HG03439 (cell line): ENCODE results near the gene MAPT.
"Not testable (repeated sequence)": the region's sequence is repeated elsewhere in the genome, so short reads cannot be mapped to it uniquely, and the experiment has no call there.

Experiments used
- ATAC-seq: cut with Tn5 transposase; IDR thresholded peaks from one replicate; pipeline ENCODE4 v1.9.1; 2021; ENCODE audit warnings: mild to moderate bottlenecking, moderate library complexity; ENCODE audit not compliant: unreplicated experiment

Gene MAPT

GRCh38 chr17:46003907-46004748 lies 109.8 kb downstream of the MAPT start:
- no peak for ATAC-seq

GRCh38 chr17:46006082-46006481 lies 111.7 kb downstream of the MAPT start:
- ATAC-seq = not testable (repeated sequence)

DNA sequence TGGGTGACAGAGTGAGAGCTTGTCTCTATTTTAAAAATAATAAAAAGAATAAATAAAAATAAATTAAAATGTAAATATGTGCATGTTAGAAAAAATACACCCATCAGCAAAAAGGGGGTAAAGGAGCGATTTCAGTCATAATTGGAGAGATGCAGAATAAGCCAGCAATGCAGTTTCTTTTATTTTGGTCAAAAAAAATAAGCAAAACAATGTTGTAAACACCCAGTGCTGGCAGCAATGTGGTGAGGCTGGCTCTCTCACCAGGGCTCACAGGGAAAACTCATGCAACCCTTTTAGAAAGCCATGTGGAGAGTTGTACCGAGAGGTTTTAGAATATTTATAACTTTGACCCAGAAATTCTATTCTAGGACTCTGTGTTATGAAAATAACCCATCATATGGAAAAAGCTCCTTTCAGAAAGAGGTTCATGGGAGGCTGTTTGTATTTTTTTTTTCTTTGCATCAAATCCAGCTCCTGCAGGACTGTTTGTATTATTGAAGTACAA lies 113.2 kb downstream of the MAPT start:
- ATAC-seq = no peak

DNA sequence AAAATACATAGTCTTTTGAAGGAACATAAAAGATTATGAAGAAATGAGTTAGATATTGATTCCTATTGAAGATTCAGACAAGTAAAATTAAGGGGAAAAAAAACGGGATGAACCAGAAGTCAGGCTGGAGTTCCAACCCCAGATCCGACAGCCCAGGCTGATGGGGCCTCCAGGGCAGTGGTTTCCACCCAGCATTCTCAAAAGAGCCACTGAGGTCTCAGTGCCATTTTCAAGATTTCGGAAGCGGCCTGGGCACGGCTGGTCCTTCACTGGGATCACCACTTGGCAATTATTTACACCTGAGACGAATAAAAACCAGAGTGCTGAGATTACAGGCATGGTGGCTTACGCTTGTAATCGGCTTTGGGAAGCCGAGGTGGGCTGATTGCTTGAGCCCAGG lies 114.2 kb downstream of the MAPT start:
- no peak for ATAC-seq

DNA sequence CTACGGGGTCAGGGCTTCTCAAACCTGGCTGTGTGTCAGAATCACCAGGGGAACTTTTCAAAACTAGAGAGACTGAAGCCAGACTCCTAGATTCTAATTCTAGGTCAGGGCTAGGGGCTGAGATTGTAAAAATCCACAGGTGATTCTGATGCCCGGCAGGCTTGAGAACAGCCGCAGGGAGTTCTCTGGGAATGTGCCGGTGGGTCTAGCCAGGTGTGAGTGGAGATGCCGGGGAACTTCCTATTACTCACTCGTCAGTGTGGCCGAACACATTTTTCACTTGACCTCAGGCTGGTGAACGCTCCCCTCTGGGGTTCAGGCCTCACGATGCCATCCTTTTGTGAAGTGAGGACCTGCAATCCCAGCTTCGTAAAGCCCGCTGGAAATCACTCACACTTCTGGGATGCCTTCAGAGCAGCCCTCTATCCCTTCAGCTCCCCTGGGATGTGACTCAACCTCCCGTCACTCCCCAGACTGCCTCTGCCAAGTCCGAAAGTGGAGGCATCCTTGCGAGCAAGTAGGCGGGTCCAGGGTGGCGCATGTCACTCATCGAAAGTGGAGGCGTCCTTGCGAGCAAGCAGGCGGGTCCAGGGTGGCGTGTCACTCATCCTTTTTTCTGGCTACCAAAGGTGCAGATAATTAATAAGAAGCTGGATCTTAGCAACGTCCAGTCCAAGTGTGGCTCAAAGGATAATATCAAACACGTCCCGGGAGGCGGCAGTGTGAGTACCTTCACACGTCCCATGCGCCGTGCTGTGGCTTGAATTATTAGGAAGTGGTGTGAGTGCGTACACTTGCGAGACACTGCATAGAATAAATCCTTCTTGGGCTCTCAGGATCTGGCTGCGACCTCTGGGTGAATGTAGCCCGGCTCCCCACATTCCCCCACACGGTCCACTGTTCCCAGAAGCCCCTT lies 115.6 kb downstream of the MAPT start:
- ATAC-seq = no peak

- ATAC-seq = no peak
These were observed 116.3 kb downstream of the MAPT start for GRCh38 chr17:46010597-46011186.

DNA sequence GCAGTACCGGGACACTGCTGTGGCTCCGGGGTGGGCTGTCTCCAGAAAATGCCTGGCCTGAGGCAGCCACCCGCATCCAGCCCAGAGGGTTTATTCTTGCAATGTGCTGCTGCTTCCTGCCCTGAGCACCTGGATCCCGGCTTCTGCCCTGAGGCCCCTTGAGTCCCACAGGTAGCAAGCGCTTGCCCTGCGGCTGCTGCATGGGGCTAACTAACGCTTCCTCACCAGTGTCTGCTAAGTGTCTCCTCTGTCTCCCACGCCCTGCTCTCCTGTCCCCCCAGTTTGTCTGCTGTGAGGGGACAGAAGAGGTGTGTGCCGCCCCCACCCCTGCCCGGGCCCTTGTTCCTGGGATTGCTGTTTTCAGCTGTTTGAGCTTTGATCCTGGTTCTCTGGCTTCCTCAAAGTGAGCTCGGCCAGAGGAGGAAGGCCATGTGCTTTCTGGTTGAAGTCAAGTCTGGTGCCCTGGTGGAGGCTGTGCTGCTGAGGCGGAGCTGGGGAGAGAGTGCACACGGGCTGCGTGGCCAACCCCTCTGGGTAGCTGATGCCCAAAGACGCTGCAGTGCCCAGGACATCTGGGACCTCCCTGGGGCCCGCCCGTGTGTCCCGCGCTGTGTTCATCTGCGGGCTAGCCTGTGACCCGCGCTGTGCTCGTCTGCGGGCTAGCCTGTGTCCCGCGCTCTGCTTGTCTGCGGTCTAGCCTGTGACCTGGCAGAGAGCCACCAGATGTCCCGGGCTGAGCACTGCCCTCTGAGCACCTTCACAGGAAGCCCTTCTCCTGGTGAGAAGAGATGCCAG lies 117.6 kb downstream of the MAPT start:
- no peak for ATAC-seq

- no peak for ATAC-seq
These were observed 118.2 kb downstream of the MAPT start for GRCh38 chr17:46012506-46013079.

DNA sequence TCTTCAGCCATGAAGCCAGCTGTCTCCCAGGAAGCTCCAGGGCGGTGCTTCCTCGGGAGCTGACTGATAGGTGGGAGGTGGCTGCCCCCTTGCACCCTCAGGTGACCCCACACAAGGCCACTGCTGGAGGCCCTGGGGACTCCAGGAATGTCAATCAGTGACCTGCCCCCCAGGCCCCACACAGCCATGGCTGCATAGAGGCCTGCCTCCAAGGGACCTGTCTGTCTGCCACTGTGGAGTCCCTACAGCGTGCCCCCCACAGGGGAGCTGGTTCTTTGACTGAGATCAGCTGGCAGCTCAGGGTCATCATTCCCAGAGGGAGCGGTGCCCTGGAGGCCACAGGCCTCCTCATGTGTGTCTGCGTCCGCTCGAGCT lies 118.8 kb downstream of the MAPT start:
- ATAC-seq = no peak

- ATAC-seq = no peak
These were observed 119.3 kb downstream of the MAPT start for GRCh38 chr17:46013502-46014165.

GRCh38 chr17:46019408-46019925 lies 125.1 kb downstream of the MAPT start:
- ATAC-seq = not testable (repeated sequence)

- ATAC-seq = no peak
These were observed 125.8 kb downstream of the MAPT start for GRCh38 chr17:46020023-46020761.

DNA sequence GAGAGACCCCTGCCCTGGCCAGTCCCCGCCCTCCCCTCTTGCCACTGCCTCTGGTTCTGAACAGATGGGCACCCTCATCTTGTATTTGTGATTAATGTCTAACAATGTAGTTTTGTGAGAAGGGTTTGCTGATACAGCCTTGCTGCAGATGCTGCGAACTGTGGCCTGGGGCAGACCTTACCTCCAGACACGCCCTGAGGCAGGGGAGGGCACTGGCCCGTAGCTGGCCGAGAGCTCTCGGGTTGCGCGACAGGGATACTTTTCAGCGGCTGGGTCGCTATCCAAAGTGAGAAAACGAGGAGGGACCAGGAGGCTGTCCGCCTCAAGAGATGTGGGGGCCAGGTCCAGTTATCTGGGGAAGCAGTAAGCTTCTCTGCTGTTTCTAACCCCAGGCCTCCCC lies 126.6 kb downstream of the MAPT start:
- no peak for ATAC-seq

- ATAC-seq = not testable (repeated sequence)
These were observed 129.0 kb downstream of the MAPT start for GRCh38 chr17:46023366-46023765.

DNA sequence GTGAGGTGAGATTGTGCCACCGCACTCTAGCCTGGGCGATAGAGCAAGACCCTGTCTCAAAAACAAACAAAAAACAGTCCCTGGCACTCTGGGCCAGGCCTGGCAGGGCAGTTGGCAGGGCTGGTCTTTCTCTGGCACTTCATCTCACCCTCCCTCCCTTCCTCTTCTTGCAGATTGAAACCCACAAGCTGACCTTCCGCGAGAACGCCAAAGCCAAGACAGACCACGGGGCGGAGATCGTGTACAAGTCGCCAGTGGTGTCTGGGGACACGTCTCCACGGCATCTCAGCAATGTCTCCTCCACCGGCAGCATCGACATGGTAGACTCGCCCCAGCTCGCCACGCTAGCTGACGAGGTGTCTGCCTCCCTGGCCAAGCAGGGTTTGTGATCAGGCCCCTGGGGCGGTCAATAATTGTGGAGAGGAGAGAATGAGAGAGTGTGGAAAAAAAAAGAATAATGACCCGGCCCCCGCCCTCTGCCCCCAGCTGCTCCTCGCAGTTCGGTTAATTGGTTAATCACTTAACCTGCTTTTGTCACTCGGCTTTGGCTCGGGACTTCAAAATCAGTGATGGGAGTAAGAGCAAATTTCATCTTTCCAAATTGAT lies 129.5 kb downstream of the MAPT start:
- no peak for ATAC-seq

- no peak for ATAC-seq
These were observed 130.2 kb downstream of the MAPT start for GRCh38 chr17:46024590-46024989.

- ATAC-seq = no peak
These were observed 130.7 kb downstream of the MAPT start for GRCh38 chr17:46025060-46025459.

GRCh38 chr17:46025510-46026165 lies 131.3 kb downstream of the MAPT start:
- no peak for ATAC-seq
